A549 (cell line): Measurements from ENCODE around the gene RAP1GAP2. TPM values are rescaled to one million over a fixed set of nuclear protein-coding genes. Genes with fewer than 3 reads are reported as not detected.

Experiments used
- ATAC-seq, 2 experiments: fragments of 200-7000 bp in 1 of 2; fragments of >200 bp in 1 of 2; cut with Nextera tagmentation in 1 of 2; cut with Tn5 transposase in 1 of 2; 3 replicates each; pipeline versions ENCODE4 v1.8.0 to v1.9.1; 2018 to 2020; ENCODE audit warnings: mild to moderate bottlenecking in 1 of 2, moderate library complexity in 1 of 2
- CTCF ChIA-PET: fragments of 300-600 bp; sonication (Branson Sonifier 250); formaldehyde crosslinking; extraction: SDS; loops from one replicate; lab custom pipeline; 2021; ENCODE audit warnings: antibody characterized with exemption, inconsistent platforms; lab: Yijun Ruan, JAX
- POLR2A ChIA-PET: fragments of 350-600 bp; formaldehyde crosslinking; extraction: SDS; loops from one replicate; lab custom pipeline; 2021; ENCODE audit warnings: antibody characterized with exemption, inconsistent platforms; lab: Yijun Ruan, JAX
- DNase-seq, 2 experiments: peaks; one replicate each; pipeline versions ENCODE4 v3.0.0 to v3.0.0-alpha.2; 2011 to 2016; ENCODE audit warnings: low read depth in 1 of 2, low spot score in 1 of 2
- FAIRE-seq: peaks from 2 replicates; lab custom pipeline; 2011; peaks lifted over from hg19 to GRCh38; lab: Jason Lieb, UNC
- H3K27ac ChIP-seq, 2 experiments: fragments of >200 bp; sonication (Bioruptor Twin); formaldehyde crosslinking; 3 replicates each; pipeline ENCODE4 v1.5.1; 2016 to 2017
- H3K4me1 ChIP-seq: fragments of >200 bp; sonication (Bioruptor Twin); formaldehyde crosslinking; 3 replicates; pipeline ENCODE4 v1.6.1; 2016
- H3K4me2 ChIP-seq: fragments of >200 bp; sonication (Bioruptor Twin); formaldehyde crosslinking; 3 replicates; pipeline ENCODE4 v1.6.1; 2016
- H3K4me3 ChIP-seq: fragments of >200 bp; sonication (Bioruptor Twin); formaldehyde crosslinking; 3 replicates; pipeline ENCODE4 v1.5.1; 2016
- H3K9me3 ChIP-seq: fragments of >200 bp; sonication (Bioruptor Twin); formaldehyde crosslinking; 3 replicates; pipeline ENCODE4 v1.6.1; 2016
- BHLHE40 ChIP-seq: IDR thresholded peaks from 2 replicates; pipeline ENCODE4 v1.6.1; 2012; ENCODE audit warnings: low read depth, low read length, inconsistent platforms
- CBX8 ChIP-seq: fragments of 200-600 bp; sonication (generic); IDR thresholded peaks from 2 replicates; pipeline ENCODE4 v1.6.1; 2016
- CEBPB ChIP-seq, 2 experiments: fragments of >200 bp in 1 of 2; sonication (Bioruptor Twin) in 1 of 2; formaldehyde crosslinking in 1 of 2; IDR thresholded peaks; 2 replicates each; pipeline ENCODE4 v1.6.1; 2012 to 2016
- CHD4 ChIP-seq: fragments of 200-600 bp; sonication (generic); IDR thresholded peaks from 2 replicates; pipeline ENCODE4 v1.6.1; 2016; ENCODE audit warnings: antibody characterized with exemption, mild to moderate bottlenecking, borderline replicate concordance
- EHMT2 ChIP-seq: fragments of 200-600 bp; sonication (generic); IDR thresholded peaks from 2 replicates; pipeline ENCODE4 v1.6.1; 2016; ENCODE audit warnings: antibody characterized with exemption, low read depth, mild to moderate bottlenecking, moderate library complexity
- ELK1 ChIP-seq: fragments of 150-350 bp; IDR thresholded peaks from 2 replicates; pipeline ENCODE4 v1.6.1; 2014; ENCODE audit warnings: low read depth, mild to moderate bottlenecking, low read length
- FOSL2 ChIP-seq, 2 experiments: fragments of 450-650 bp in 1 of 2; fragments of >200 bp in 1 of 2; sonication (Bioruptor Twin) in 1 of 2; formaldehyde crosslinking; IDR thresholded peaks; 2 replicates each; pipeline versions ENCODE4 v1.5.0 to v1.6.1; 2016 to 2020; ENCODE audit warnings: mild to moderate bottlenecking in 1 of 2, moderate library complexity in 1 of 2
- FOXS1 ChIP-seq: fragments of 250-450 bp; sonication (Bioruptor Pico); IDR thresholded peaks from 2 replicates; pipeline ENCODE4 v1.5.0; 2020; ENCODE audit warnings: mild to moderate bottlenecking, moderate library complexity
- HMGXB4 ChIP-seq: fragments of 250-450 bp; sonication (Bioruptor Pico); IDR thresholded peaks from 2 replicates; pipeline ENCODE4 v1.5.0; 2021; ENCODE audit warnings: mild to moderate bottlenecking, moderate library complexity, borderline replicate concordance
- HOXB5 ChIP-seq: fragments of 250-450 bp; sonication (Bioruptor Pico); IDR thresholded peaks from 2 replicates; pipeline ENCODE4 v1.5.0; 2020; ENCODE audit warnings: mild to moderate bottlenecking, moderate library complexity
- JUN ChIP-seq, 2 experiments: fragments of >200 bp; sonication (Bioruptor Twin); formaldehyde crosslinking; IDR thresholded peaks; 2 replicates in 1 of 2; 3 replicates in 1 of 2; pipeline ENCODE4 v1.6.1; 2016 to 2017
- KDM1A ChIP-seq: fragments of 200-600 bp; sonication (generic); IDR thresholded peaks from 2 replicates; pipeline ENCODE4 v1.6.1; 2016; ENCODE audit warnings: low read depth, mild to moderate bottlenecking
- MAFK ChIP-seq: fragments of 450-650 bp; IDR thresholded peaks from 2 replicates; pipeline ENCODE4 v1.6.1; 2014; ENCODE audit not compliant: partially characterized antibody
- MYC ChIP-seq: IDR thresholded peaks from 2 replicates; pipeline ENCODE4 v1.6.1; 2012; ENCODE audit warnings: mild to moderate bottlenecking, inconsistent platforms, low read length, improper control_type of control experiment, borderline replicate concordance
- NFE2L2 ChIP-seq: fragments of 150-350 bp; conservative IDR thresholded peaks from 2 replicates; pipeline ENCODE4 v1.6.1; 2014; ENCODE audit warnings: low read length
- POLR2A ChIP-seq: IDR thresholded peaks from 2 replicates; pipeline ENCODE4 v1.6.1; 2012; ENCODE audit warnings: mild to moderate bottlenecking, low read length
- RAD21 ChIP-seq, 2 experiments: fragments of >200 bp in 1 of 2; sonication (Bioruptor Twin) in 1 of 2; formaldehyde crosslinking in 1 of 2; IDR thresholded peaks in 1 of 2; conservative IDR thresholded peaks in 1 of 2; 2 replicates in 1 of 2; 3 replicates in 1 of 2; pipeline ENCODE4 v1.6.1; 2012 to 2018; ENCODE audit warnings: inconsistent platforms in 1 of 2
- RARB ChIP-seq: fragments of 250-450 bp; sonication (Bioruptor Pico); IDR thresholded peaks from 2 replicates; pipeline ENCODE4 v1.8.0; 2021; ENCODE audit warnings: mild to moderate bottlenecking, moderate library complexity
- RFX5 ChIP-seq: fragments of 450-650 bp; IDR thresholded peaks from 2 replicates; pipeline ENCODE4 v1.7.1; 2014; ENCODE audit warnings: antibody characterized with exemption, mild to moderate bottlenecking, moderate library complexity
- RNF2 ChIP-seq: fragments of 200-600 bp; sonication (generic); IDR thresholded peaks from 2 replicates; pipeline ENCODE4 v1.6.1; 2016; ENCODE audit warnings: low read depth, mild to moderate bottlenecking, antibody characterized with exemption, moderate library complexity, borderline replicate concordance
- SREBF2 ChIP-seq: fragments of 450-650 bp; IDR thresholded peaks from 2 replicates; pipeline ENCODE4 v1.6.1; 2014; ENCODE audit warnings: mild to moderate bottlenecking, moderate library complexity
- ZC3H11A ChIP-seq: fragments of 450-650 bp; IDR thresholded peaks from 2 replicates; pipeline ENCODE4 v1.6.1; 2014; ENCODE audit warnings: antibody characterized with exemption, mild to moderate bottlenecking
- ZFP36 ChIP-seq: fragments of 450-650 bp; IDR thresholded peaks from 2 replicates; pipeline ENCODE4 v1.6.1; 2014; ENCODE audit warnings: borderline replicate concordance; ENCODE audit not compliant: partially characterized antibody
- WGBS: methylation state at CpG from one replicate; pipeline ENCODE4 v1.1.6; 2017; ENCODE audit errors: missing lambda C conversion rate; 5-methylcytosine and 5-hydroxymethylcytosine counted together
- polyA plus RNA-seq, 4 experiments: library from polyadenylated mRNA; depleted of rRNA in 3 of 4; stranded (reverse); fragments of >200 nt; fragmentation: RNase III in 1 of 4; extraction: RNeasy Plus Mini Kit Qiagen cat#74134 plus additional on column Dnase treatment in 1 of 4; gene quantifications; 2 replicates in 3 of 4; 3 replicates in 1 of 4; pipeline ENCODE4 v1.2.3, GENCODE V29; 2011 to 2017
- TF ChIP-seq, protein P1 (sequence below): fragments of >200 bp; sonication (Bioruptor Twin); formaldehyde crosslinking; IDR thresholded peaks from 2 replicates; pipeline ENCODE4 v1.6.1; 2016
- TF ChIP-seq, protein P2 (sequence below): IDR thresholded peaks from 2 replicates; pipeline ENCODE4 v1.6.1; 2012; ENCODE audit warnings: low read depth, borderline replicate concordance
- TF ChIP-seq, protein P3 (sequence below): IDR thresholded peaks from 2 replicates; pipeline ENCODE4 v1.6.1; 2012

RAP1GAP2 gene
- polyA plus RNA-seq, 2 of the 4 experiments (the other 2 are of a cell fraction) = 8.3 to 20.8 TPM

DNA sequence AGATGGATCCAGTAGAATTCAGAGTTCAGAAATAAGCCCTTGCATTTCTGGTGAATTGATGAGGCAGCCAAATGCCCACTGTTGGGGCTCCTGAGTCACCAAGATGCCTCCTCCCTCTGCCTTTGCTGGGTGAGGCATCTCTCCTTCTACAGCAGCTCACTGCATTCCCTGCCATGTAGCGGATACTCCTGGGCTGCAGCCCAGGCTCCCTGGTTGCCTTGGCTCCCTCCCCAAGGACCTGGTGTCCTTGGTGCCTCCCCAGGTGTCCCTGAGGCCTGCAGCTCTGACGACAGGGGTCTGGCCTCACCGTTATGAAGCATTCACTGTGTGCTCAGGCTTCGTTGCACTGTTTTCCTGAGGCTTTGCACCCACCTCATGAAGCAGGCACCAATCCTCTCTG lies 7.7 kb downstream of the RAP1GAP2 start:
- Histone ChIP-seq H3K4me1 (peaks cover 3% of the 10 kb centered on the region; the same call in 1 of the 3 replicates), H3K4me2 (no peak overlapping the region), H3K9me3 (no peaks in the 10 kb centered on the region), H3K27ac (no peak overlapping the region), H3K4me3 (no peak overlapping the region)
- FAIRE-seq (no peak), DNase-seq (no peak), ATAC-seq (no peak)
- TF ChIP-seq EHMT2 (no peak), BHLHE40 (no peak), NFE2L2 (no peak), RAD21 (conservative IDR thresholded peaks at IDR 0.05 in 1 of 2, IDR thresholded peaks at IDR 0.05 in 1 of 2) (no peak), RFX5 (no peak), CHD4 (no peak), FOXS1 (CRISPR knock-in tag) (no peak), HMGXB4 (CRISPR knock-in tag) (no peak), CEBPB (IDR thresholded peaks at IDR 0.05) (no peak), MAFK (no peak), ZC3H11A (no peak), MYC (no peak), HOXB5 (CRISPR knock-in tag) (no peak), KDM1A (no peak), ZFP36 (no peak)
- TF ChIP-seq, protein P1, sequence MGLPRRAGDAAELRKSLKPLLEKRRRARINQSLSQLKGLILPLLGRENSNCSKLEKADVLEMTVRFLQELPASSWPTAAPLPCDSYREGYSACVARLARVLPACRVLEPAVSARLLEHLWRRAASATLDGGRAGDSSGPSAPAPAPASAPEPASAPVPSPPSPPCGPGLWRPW = no peak
- 61% methylated on average over 4 of the region's 4 CpGs for WGBS
- CTCF ChIA-PET = interaction anchor here (0.6 to 8.1 kb wide), 6 partner anchors 13 to 463 kb away, joined by 3 to 50 read pairs (median 3); no protein-coding TSS in a partner anchor
- POLR2A ChIA-PET = no interaction called here

- POLR2A ChIA-PET = no interaction called here
- no peak overlapping the region for H3K4me3 ChIP-seq
- WGBS = 65% methylated on average over 7 of the region's 7 CpGs
- no peak for DNase-seq
- no peaks in the 10 kb centered on the region for H3K9me3 ChIP-seq
- FAIRE-seq = no peak
- TF ChIP-seq FOSL2 (IDR thresholded peaks at IDR 0.05) = 0 out of 2 replicates have a peak, but pooled peaks have one; percentile 20
- 0 out of 2 replicates have a peak, but pooled peaks have one; percentile 16 for TF ChIP-seq FOSL2 (CRISPR knock-in tag; IDR thresholded peaks at IDR 0.05)
- no peak for TF ChIP-seq RARB
- no peak for TF ChIP-seq POLR2A
- TF ChIP-seq RNF2 = no peak
- TF ChIP-seq, all 56 proteins: peak for 1
- CTCF ChIA-PET = interaction anchor here (2.0 to 8.4 kb wide), 3 partner anchors 17 to 44 kb away, joined by 6 to 82 read pairs (median 50); no protein-coding TSS in a partner anchor
- peaks cover 3% of the 10 kb centered on the region; the same call in 1 of the 3 replicates for H3K4me1 ChIP-seq
- H3K27ac ChIP-seq = peak overlapping the region in 1 of 2 experiments; percentile 35; a peak in 1 of 6 replicates
- no peak overlapping the region for H3K4me2 ChIP-seq
- no peak; a peak in 1 of 6 replicates for ATAC-seq
Observed at GRCh38 chr17:2804912-2805311, 8.7 kb downstream of the RAP1GAP2 start.

- H3K4me1 ChIP-seq = peaks cover 3% of the 10 kb centered on the region; the same call in 1 of the 3 replicates
- no peak overlapping the region for H3K27ac ChIP-seq
- no peak for FAIRE-seq
- no peak for ATAC-seq
- ChIA-PET POLR2A (no interaction called here), CTCF (interaction anchor here (0.6 to 8.4 kb wide), 5 partner anchors 19 to 808 kb away, joined by 3 to 82 read pairs (median 3); no protein-coding TSS in a partner anchor)
- TF ChIP-seq, protein P2, sequence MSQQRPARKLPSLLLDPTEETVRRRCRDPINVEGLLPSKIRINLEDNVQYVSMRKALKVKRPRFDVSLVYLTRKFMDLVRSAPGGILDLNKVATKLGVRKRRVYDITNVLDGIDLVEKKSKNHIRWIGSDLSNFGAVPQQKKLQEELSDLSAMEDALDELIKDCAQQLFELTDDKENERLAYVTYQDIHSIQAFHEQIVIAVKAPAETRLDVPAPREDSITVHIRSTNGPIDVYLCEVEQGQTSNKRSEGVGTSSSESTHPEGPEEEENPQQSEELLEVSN = no peak
- no peak for TF ChIP-seq ELK1
- no peak for TF ChIP-seq CBX8
- no peak for TF ChIP-seq SREBF2
- TF ChIP-seq JUN (IDR thresholded peaks at IDR 0.05) = no peak
- TF ChIP-seq, protein P3, sequence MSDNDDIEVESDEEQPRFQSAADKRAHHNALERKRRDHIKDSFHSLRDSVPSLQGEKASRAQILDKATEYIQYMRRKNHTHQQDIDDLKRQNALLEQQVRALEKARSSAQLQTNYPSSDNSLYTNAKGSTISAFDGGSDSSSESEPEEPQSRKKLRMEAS = no peak
- no peak for DNase-seq
- WGBS = 89% methylated on average over 3 of the region's 3 CpGs
- H3K4me3 ChIP-seq = no peak overlapping the region
- H3K4me2 ChIP-seq = no peak overlapping the region
- H3K9me3 ChIP-seq = no peaks in the 10 kb centered on the region
Observed at GRCh38 chr17:2805961-2806360, 9.7 kb downstream of the RAP1GAP2 start.
